HG03558 (cell line): ENCODE results near the gene DPH1.

ENCODE experiments used
- ATAC-seq: cut with Tn5 transposase; IDR thresholded peaks from one replicate; pipeline ENCODE4 v1.9.1; 2021; ENCODE audit warnings: moderate number of reproducible peaks; ENCODE audit not compliant: unreplicated experiment; ENCODE audit errors: extremely low read depth

The DPH1 gene

GRCh38 chr17:2048805-2049204 lies 18.9 kb downstream of the DPH1 start:
- no peak for ATAC-seq

- ATAC-seq, result peak; percentile 39
Measured at GRCh38 chr17:2049333-2050299, 19.7 kb downstream of the DPH1 start.

GRCh38 chr17:2050300-2051060 lies 20.5 kb downstream of the DPH1 start:
- ATAC-seq, result no peak

DNA sequence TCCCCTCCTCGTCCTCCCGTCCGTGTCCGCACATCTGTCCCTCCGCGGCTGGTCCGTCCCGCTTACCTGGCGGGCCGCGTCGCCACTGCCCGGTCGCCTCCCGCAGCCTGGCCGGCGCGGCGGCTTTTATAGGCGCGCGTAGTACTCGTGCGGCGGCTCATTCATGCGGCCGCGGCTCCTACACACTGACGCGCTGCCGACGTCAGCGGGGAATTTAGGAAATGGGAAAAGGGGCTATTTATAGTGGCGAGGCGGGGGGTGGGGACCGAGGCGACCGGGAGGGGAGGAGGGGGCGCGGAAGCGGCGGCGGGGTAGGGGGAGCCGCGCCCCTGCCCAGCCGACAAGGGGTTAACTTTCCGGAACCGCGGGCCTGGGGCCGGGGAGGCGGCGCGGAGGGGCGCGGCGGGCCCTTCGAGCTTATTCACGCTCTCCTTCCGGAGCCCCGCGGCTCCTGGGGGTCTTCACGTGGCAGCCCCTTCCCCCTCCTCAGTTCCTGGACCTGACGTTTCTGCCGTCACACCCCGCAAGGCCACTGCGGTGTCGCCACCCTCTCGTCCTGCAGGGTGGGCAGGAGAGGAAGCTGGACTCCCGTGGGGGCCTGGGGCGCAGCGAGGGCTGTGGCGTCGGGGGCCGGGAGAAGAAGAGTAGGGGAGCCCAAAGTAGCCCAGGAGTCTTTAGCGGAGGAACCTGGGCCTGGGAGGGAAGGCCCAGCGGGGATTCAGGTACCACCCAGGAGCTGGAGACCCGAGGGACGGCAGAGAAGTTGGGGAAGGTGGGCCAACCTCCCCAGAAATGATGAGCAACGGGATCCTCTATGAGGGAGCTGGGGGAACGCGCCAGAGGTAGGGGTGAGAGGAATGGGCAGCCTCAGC lies 21.3 kb downstream of the DPH1 start:
- no peak for ATAC-seq

- ATAC-seq, result no peak
Measured at GRCh38 chr17:2051933-2052559, 22.1 kb downstream of the DPH1 start.

- ATAC-seq, result no peak
Measured at GRCh38 chr17:2053380-2054261, 23.7 kb downstream of the DPH1 start.

DNA sequence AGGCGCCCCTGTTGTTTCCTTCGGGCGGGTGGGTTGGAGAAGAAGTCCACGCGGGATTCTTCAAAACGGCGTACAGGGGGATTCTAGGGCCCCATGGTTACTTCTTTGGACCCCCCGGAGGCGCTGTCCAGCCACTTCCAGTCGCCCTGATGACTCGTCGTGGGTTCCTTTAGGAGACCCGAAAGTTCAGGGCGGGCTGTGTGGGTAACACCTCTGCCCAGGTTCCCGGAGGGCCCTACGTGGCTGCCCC lies 24.2 kb downstream of the DPH1 start:
- ATAC-seq, result no peak

- ATAC-seq, result no peak
Measured at GRCh38 chr17:2054512-2055291, 24.7 kb downstream of the DPH1 start, which contains the start of gene HIC1. HIC1 (plus strand) TSS chr17:2055103; CDS start chr17:2056691, 1,588 bp downstream.

- ATAC-seq, result no peak
Measured at GRCh38 chr17:2055292-2056205, 25.6 kb downstream of the DPH1 start.

DNA sequence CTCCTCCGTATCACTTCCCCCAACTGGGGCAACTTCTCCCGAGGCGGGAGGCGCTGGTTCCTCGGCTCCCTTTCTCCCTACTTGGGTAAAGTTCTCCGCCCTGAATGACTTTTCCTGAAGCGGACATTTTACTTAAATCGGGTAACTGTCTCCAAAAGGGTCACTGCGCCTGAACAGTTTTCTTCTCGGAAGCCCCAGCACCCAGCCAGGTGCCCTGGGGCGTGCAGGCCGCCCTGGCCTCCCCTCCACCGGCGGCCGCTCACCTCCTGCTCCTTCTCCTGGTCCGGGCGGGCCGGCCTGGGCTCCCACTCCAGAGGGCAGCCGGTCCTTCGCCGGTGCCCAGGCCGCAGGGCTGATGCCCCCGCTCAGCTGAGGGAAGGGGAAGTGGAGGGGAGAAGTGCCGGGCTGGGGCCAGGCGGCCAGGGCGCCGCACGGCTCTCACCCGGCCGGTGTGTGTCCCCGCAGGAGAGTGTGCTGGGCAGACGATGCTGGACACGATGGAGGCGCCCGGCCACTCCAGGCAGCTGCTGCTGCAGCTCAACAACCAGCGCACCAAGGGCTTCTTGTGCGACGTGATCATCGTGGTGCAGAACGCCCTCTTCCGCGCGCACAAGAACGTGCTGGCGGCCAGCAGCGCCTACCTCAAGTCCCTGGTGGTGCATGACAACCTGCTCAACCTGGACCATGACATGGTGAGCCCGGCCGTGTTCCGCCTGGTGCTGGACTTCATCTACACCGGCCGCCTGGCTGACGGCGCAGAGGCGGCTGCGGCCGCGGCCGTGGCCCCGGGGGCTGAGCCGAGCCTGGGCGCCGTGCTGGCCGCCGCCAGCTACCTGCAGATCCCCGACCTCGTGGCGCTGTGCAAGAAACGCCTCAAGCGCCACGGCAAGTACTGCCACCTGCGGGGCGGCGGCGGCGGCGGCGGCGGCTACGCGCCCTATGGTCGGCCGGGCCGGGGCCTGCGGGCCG lies 26.5 kb downstream of the DPH1 start:
- ATAC-seq, result no peak

GRCh38 chr17:2057175-2057759 lies 27.3 kb downstream of the DPH1 start:
- no peak for ATAC-seq

- ATAC-seq, result no peak
Measured at GRCh38 chr17:2057760-2058585, 28.0 kb downstream of the DPH1 start.

GRCh38 chr17:2058586-2059546 lies 28.9 kb downstream of the DPH1 start:
- no peak for ATAC-seq
